GM12865 (cell line): ENCODE data around the gene GNB3.

Experiments used
- DNase-seq: peaks from one replicate; pipeline ENCODE4 v3.0.0; 2010; ENCODE audit warnings: low read depth
- H3K4me3 ChIP-seq: 2 replicates; pipeline ENCODE4 v1.5.1; 2011; ENCODE audit warnings: mild to moderate bottlenecking, low read depth, low read length, control low read depth
- CTCF ChIP-seq: IDR thresholded peaks from 2 replicates; pipeline ENCODE4 v1.5.1; 2011; ENCODE audit warnings: low read length, control low read depth, low read depth, inconsistent platforms; ENCODE audit not compliant: insufficient read depth; ENCODE audit errors: missing control alignments

The GNB3 gene

GRCh38 chr12:6851921-6852650 is 11.4 kb downstream of the GNB3 start, which contains the start of gene USP5:
Gene USP5 (plus strand): TSS chr12:6852150. CDS start chr12:6852180, 30 bp downstream.
- TF ChIP-seq CTCF: no peak
- peak; percentile 100 for DNase-seq
- peak within 1 kb of the TSS; percentile 73 for H3K4me3 ChIP-seq

GRCh38 chr12:6852651-6853354 is 12.1 kb downstream of the GNB3 start:
- H3K4me3 ChIP-seq: peak overlapping the region; percentile 65
- no peak for TF ChIP-seq CTCF
- peak; percentile 68 for DNase-seq

- TF ChIP-seq CTCF: no peak
- H3K4me3 ChIP-seq: no peak overlapping the region; the same call in 1 of the 2 replicates
- no peak for DNase-seq
Observed at GRCh38 chr12:6853626-6854025, 12.9 kb downstream of the GNB3 start.

GRCh38 chr12:6854036-6854435 is 13.3 kb downstream of the GNB3 start:
- H3K4me3 ChIP-seq: no peak overlapping the region
- TF ChIP-seq CTCF: no peak
- no peak for DNase-seq

- no peak overlapping the region for H3K4me3 ChIP-seq
- no peak for DNase-seq
- no peak for TF ChIP-seq CTCF
Observed at GRCh38 chr12:6855322-6855721, 14.6 kb downstream of the GNB3 start.

- no peak overlapping the region for H3K4me3 ChIP-seq
- no peak for TF ChIP-seq CTCF
- DNase-seq: no peak
Observed at GRCh38 chr12:6858799-6859198, 18.1 kb downstream of the GNB3 start.
